ENCODE data around the gene U2SURP. TPM values are rescaled to one million over a fixed set of nuclear protein-coding genes. Genes with fewer than 3 reads are reported as not detected.

U2SURP gene
- total RNA-seq, 1 experiment from 2014 or later = 168 TPM

GRCh38 chr3:143090486-143090885, 89.1 kb downstream of the U2SURP start:
- Histone ChIP-seq H4K91ac (ENCODE audit: insufficient read length, low read depth, low read length) (no peak overlapping the region), H2BK120ac (ENCODE audit: low read depth, low read length, poor library complexity, severe bottlenecking) (no peak overlapping the region), H2BK15ac (ENCODE audit: low read depth, low read length) (no peak overlapping the region), H3K9ac (ENCODE audit: extremely low read depth, insufficient read length, low read length) (no peak overlapping the region), H3T11ph (ENCODE audit: low read length) (no peak overlapping the region), H3K27me3 (ENCODE audit: insufficient read depth, low read length) (no peaks in the 10 kb centered on the region), H3K9me3 (ENCODE audit: control insufficient read depth, low read depth, low read length) (no peaks in the 10 kb centered on the region), H2AK5ac (ENCODE audit: insufficient read length, low read length) (no peak overlapping the region), H3K79me1 (ENCODE audit: insufficient read depth, low read depth, low read length, poor library complexity, severe bottlenecking) (no peaks in the 10 kb centered on the region), H3K23me2 (ENCODE audit: insufficient read length, low read depth, low read length, poor library complexity, severe bottlenecking) (no peaks in the 10 kb centered on the region), H3K27ac (ENCODE audit: insufficient read length, low read depth, low read length) (no peak overlapping the region), H3K4ac (ENCODE audit: low read depth, low read length) (no peak overlapping the region), H4K8ac (replicated peaks; ENCODE audit: insufficient read length, low read depth, low read length) (no peak overlapping the region), H2BK12ac (ENCODE audit: insufficient read length, low read depth, low read length) (no peak overlapping the region), H3K23ac (ENCODE audit: insufficient read length, low read depth, low read length) (no peak overlapping the region), H4K5ac (ENCODE audit: insufficient read length, low read depth, low read length) (no peak overlapping the region), H3K4me2 (ENCODE audit: insufficient read depth, insufficient read length, low read length) (no peak overlapping the region), H3K4me1 (ENCODE audit: insufficient read depth, low read length) (no peaks in the 10 kb centered on the region), H3K14ac (ENCODE audit: insufficient read depth, low read length) (no peak overlapping the region), H2BK20ac (ENCODE audit: low read depth, low read length, poor library complexity, severe bottlenecking) (no peak overlapping the region), H3K56ac (ENCODE audit: insufficient read length, low read depth, low read length) (no peak overlapping the region), H4K20me1 (ENCODE audit: control insufficient read depth, insufficient read depth, insufficient read length) (no peaks in the 10 kb centered on the region), H2BK5ac (ENCODE audit: insufficient read length, low read length) (no peak overlapping the region), H2AFZ (ENCODE audit: low read length) (no peak overlapping the region), H3K18ac (ENCODE audit: insufficient read length, low read depth, low read length) (no peak overlapping the region), H3K79me2 (ENCODE audit: insufficient read depth, low read length) (no peaks in the 10 kb centered on the region)
- peaks cover 10 to 15% of the 10 kb centered on the region in 2 experiments for H3K9me3 Mint-ChIP-seq
- no peak for TF ChIP-seq CTCF (conservative IDR thresholded peaks at IDR 0.05)
- H3K27ac Mint-ChIP-seq = 0 out of 7 replicates have a peak overlapping the region, but pooled peaks of 1 of the 3 experiments have one; percentile 26
- whole genome bisulfite sequencing (ENCODE audit: extremely low coverage, insufficient read length, low lambda C conversion rate) = no CpG with 5 or more reads among the region's 5 CpGs
- no peak overlapping the region for H3K4me3 Mint-ChIP-seq
- no peak for DNase-seq
- peaks cover 0 to 3% of the 10 kb centered on the region in 2 experiments; a peak in 1 of 4 replicates for H3K4me1 Mint-ChIP-seq
- peaks cover 0 to 8% (median 3%) of the 10 kb centered on the region in 3 experiments; a peak in 4 of 7 replicates for H3K36me3 Mint-ChIP-seq (ENCODE audit: insufficient read depth in 1 of 3, low read depth in 3 of 3)
- H3K27me3 Mint-ChIP-seq (ENCODE audit: low read depth) = no peaks in the 10 kb centered on the region

Data from H9 (cell line).